GM18873 (cell line): ENCODE data around the gene ALX1.

Experiments
- ATAC-seq: cut with Tn5 transposase; IDR thresholded peaks from one replicate; pipeline ENCODE4 v1.9.1; 2021; ENCODE audit warnings: mild to moderate bottlenecking, moderate library complexity, moderate number of reproducible peaks; ENCODE audit not compliant: unreplicated experiment, low FRiP score

ALX1 gene

DNA sequence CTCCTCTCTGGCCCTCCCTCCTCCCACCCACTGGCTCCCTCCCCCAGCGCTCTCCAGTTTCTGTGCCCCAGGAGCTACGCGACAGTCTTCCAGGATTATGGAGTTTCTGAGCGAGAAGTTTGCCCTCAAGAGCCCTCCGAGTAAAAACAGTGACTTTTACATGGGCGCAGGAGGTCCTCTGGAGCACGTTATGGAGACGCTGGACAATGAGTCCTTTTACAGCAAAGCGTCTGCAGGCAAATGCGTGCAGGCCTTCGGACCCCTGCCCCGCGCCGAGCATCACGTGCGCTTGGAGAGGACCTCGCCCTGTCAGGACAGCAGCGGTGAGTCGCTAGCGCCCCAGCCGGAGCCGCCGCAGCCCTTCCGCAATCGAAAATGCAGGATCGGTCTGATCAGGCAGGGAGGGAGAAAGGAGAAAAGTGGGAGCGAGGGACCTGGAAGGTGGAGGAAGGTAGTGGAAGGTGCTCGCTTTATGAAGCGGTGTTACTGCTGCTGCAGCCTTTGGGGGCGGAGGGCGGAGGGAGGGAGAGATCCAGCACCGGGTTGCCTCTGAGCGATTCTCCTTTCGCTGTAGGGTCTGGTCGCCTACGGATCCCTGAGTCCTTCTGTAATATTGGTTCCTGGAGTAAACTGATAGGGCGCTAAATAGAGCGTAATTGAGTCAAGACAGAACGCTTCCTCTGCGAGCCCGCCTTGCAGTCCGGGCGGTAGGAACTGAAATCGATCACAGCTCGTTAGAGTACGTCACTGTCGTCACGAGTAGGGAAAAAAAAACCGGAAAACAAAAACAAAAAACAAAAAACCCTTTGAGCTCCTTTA is at the start of gene ALX1:
Gene ALX1 (plus strand): TSS at position 56 of the 819 bp plus-strand sequence. CDS start 42 bp downstream, at position 98.
- ATAC-seq = no peak

DNA sequence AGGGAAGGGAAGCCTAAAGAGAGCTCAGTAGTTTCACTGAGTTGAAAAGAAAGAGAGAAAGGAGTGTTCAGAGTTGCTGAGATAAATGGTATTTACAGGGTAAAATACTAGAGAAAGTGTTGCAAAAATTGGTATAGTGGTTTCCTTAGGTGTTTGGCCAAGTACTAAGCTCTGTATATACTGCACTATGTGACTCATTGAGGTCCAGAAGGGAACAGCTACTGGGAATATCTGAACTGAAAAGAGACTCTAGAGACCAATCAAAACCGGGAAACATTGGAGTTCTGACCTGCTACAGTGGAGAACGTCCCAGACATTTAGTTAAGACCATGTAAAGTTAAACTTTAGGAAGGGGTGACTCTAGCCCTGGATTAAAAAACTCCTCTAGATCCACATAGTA is 42.7 kb upstream of the ALX1 start:
- no peak for ATAC-seq

DNA sequence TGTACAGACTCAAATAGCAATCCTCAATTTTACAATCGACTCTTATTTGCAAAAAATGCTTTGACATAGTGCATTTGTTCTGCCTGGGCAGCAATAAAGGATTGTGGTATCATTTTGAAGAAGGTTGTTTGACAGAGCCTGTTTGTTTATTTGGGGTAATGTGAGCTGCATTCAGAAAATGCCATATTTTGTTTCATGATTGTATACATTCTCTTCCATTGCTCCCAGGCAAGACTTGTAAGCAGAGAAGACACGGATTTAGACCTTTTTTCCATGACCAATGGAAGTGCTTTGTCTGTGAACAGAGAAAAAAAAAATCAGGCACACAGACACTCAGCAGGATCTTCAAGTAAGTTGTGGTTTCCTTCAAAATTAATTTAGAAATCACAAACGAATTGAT is 35.5 kb upstream of the ALX1 start:
- ATAC-seq = no peak

DNA sequence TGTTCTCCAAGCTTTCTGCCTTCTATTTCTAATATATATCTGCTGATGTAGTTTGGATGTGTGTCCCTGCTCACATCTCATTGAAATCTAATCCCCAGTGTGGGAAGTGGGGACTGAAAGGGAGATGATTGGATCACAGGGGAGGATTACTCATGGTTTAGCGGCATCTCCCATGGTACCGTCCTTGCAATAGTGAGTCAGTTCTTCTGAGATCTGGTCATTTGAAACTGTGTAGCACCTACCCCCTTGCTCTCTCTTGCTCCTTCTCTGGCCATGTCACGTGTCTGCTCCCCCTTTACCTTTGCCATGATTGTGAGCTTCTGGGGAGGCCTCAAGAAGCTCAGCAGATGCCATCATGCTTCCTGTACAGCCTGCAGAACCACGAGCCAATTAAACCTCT is 26.2 kb upstream of the ALX1 start:
- no peak for ATAC-seq

DNA sequence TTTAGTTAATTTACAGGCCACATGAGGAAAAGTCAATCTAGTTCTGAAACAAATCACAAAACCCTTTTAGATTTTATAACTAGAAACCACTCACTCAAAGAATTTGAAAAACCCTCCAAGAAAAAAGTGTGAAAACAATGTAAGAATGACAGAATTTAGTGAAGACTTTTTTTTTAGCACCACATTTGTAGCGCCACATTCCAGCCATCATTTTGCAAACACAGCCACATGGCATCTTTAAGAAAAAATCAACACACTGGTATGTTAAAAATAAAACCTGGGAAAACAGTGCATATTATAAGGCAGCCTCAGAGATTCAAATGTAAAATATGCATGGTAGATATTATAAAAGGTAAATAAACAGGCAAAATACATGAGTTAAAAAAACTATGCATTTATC is 22.3 kb upstream of the ALX1 start:
- ATAC-seq = no peak

DNA sequence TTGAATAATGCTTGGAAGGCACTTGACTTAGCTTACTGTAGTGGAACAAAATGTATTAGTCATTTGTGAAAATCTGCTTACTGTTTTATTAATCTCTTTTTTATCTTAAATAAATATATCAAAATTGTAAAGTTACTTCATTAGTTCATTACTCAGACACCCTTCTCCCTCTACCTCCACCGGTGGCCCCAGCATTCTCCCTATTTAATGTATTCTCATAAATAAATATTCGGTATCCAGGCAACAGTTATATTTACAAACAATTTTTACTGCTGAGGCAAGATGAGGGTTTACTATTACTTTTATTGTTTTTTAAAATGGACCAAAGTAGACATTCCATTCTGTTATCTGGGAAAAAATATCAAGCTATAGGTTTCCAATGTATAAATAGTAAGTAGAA is 19.6 kb upstream of the ALX1 start:
- no peak for ATAC-seq

DNA sequence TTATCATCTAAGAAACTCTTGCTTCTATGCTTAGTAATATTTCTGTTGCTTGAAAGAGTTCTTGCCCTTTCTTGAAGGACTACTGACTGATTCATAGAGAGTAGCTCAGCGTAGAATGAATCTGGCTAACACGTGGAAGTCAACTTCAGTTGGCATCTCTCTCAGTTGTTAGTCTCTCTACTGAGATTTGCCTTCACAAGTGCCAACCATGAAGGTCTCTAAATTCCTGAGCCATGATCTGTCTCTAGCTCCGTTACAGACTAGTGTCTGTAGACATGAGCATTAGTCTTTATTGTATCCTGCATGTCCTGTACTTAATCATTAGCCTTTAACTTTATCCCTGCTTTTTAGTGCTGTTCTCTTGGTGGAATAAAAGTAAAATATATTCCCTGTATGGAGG is 19.1 kb upstream of the ALX1 start:
- no peak for ATAC-seq

DNA sequence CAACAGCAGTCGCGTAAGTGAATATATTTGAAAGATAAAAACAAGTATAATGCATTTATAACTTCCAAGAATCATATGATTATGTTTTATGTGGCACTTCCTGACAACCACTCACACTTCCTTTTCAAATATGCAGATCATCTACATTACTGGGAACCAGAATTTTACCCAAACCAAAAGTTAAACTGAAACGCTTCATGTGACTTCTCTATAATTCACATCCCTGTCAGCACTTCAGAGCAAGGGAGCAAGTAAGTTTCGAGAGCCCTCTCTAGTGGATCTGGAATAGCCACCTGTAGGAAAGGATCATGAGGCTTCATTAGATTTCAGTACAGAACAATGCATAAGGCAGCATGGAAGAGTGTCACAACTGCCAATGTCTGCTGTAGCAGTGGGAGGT is 13.7 kb upstream of the ALX1 start:
- no peak for ATAC-seq

DNA sequence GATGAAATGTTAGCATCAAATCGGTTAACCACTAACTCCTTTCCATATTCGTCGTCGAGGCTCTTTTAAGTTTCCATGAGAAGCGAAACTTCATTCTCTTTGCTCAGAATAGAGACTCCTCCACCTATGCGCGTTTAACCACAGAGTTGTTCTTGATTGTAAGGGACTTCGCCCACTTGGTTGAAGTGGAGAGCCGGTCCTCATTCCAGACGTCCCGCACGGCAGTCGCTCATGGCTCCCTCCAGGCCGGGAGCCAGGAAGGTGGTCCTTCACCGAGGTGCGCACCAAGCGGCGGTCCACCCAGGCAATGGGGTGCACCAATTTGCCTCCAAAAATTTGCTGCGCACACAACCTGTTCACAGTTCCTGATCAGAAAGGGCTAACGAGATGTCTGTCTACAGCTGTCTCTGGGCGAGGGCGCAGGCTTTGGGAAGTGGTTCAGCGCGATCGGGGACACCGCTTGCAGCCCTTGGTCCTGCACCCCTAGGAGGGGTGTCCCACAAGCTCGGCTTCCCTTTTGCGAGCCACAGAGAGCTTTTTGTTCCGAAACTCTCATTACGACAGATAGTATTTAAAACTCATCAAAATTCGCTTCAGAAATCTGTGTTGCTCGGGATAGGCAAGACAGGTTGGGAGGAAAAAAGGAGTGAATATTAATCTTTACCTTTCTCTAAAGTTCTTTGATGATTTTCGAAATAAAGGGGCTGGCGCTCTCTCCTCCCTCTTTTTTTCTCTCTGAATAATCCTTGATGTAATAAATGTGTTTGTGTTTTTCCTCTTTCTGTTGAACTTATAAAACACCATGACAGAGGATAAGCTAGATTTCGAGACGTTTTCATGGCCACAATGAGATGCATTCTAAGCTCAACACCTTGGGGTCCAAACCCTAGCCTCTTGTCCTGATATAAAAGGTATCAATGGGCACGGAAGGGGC is 6.4 kb upstream of the ALX1 start:
- no peak for ATAC-seq

DNA sequence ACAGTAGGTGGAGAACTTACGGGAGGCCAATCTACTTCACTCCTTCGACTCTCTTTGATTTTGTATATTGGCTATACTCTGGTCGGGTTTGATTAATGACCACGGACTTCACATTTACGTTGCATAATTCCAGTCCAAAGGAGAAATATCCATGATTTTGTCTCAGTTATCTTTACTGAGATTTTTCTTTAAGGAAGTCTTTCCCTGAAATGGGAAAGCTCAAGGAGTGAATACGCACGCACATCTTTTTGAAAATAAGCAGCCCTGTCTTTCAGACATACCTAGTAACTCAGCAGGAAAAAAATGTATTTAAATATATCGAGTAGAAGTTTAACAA is 5.7 kb upstream of the ALX1 start:
- ATAC-seq = no peak

DNA sequence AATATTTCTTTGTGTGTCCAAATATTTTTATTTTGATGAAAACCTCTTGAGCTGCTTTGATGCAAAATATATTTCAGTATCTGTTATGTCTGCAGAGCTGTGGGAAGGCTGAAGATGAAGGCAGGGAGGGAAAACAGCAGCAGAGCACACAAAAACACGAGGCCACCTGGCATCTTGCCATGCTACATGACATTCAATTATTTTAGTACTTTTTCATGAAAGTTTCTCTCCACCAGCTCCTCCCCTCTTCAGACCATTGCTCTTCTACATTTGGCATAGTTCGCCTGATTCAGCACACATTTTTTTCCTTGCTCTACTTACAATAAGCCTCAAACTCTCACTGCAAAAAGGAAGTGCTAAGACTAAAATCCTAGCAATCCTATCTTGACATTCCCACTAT is 4.6 kb upstream of the ALX1 start:
- no peak for ATAC-seq

DNA sequence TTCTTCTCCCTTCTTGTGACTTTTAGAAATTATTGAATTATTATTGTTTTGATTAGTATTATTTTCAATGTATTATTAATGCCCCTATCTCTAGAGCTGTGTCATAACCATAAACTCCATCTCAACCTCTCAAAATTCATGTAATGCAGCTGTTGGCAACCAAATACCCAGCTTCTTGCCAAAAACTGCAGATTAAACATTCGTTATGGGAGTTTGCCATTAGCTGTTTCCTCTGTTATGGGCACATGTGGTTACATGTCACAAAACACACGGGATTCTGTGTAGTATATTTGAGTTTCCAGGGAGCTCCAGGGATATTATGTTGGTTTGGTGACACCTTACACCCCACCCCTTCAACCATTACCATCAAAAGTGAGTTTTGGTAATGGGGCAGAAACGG is 2.8 kb upstream of the ALX1 start:
- no peak for ATAC-seq

DNA sequence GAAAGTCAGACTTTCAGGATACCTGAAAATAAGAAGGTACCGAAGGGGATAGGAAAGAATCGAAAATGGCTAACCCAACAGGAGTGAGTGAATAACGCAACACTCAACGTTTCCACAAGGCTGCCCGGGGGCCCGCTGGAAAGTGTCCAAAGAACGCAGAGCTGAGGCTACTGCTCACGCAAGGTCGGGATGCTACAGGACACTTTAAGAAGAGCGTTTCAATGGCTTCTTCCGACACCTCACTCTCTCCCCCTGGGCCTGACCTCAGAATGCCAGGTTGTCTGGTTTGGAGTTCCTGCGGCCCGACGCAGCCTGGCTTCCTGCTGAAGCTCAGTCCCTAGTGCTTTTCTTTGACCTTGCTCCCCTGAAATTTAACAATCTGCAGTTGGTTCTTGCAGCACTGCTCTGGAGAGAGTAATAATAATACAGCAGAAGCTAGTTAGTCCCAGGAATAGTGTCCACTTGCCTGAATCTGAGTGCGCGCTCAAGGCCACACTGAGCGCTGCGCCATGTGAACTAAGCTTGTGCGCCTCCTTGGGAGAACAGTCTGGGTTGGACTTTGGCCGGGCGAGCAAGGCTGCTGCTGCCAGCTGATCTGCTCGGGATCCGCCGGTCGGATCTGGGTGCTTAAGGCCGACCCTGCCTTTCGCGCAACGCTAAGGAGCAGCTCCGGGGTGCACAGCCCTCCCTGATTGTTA is 2.0 kb upstream of the ALX1 start:
- ATAC-seq = no peak

DNA sequence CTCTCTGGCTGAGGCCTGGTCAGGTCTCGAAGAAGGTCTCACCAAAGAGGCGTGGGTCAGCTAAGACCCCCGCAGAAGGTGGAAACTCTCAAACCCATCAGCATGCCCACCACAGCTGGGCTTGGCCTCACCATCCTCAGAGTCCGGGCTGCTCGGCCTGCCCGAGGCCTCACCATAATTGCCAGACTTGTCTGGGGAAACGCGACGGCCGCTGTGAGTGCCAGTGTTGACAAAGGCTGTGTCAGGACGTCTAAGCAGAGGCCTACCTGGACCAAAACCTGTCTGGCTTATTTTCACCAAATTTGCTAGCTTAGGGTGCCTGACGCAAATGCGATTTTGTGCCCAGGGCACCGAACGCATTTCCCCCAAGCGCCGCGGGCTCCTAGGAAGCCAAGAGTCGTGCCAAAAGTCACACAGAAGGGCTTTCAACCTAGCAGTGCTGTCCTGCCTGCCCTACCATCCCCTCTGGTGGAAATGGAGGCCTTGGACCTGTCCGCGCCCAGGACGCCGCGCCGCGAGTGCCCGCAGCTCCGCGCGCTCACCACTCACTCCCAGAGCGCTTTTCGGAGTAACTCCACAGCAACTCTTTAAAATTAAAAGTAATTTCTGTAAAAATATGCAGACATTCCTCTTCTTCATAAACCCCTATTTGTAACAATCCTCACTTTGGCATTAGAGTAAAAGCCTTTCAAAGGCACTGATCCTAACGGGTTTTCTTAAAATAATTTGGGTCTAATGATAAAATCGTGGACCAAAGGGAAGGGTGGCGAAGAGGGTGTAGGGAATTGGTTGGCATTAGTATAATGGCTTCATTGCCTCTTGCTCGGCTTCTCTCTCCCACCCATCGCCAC is 1.2 kb upstream of the ALX1 start:
- no peak for ATAC-seq

DNA sequence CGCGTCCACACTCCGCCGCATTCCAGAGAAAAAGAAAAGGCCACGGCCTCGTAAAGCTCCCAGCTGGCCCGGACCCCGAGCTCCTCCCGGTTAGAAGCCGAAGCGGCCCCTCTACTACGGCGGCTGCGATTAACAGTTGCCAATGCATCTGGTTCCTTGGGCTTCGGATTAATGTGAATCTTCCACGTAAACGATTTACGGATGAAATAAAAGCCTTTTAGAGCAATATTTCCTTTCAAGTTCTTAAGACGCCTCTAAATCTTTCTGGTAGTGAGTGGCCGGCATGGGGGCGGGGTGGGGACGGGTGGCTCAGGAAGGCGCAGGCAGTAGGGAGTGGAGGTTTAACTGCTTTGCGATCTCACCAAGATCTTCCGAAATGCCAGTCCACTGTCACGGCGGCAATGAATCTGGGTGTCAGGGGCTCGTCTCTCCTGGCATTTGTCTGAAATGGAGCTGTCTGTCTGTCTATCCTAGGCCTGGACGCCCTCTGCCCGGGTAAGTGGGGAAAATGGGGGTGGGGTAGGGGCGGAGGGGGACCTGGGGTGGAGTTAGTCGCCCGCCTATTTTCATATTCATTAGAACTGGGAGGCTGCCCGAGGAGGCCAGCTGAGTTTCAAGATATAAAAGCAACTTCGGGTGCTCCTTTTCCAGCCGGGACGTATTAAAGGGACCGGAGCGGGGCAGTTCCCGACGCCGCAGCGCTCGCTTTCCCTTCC is 413 bp upstream of the ALX1 start:
- no peak for ATAC-seq

DNA sequence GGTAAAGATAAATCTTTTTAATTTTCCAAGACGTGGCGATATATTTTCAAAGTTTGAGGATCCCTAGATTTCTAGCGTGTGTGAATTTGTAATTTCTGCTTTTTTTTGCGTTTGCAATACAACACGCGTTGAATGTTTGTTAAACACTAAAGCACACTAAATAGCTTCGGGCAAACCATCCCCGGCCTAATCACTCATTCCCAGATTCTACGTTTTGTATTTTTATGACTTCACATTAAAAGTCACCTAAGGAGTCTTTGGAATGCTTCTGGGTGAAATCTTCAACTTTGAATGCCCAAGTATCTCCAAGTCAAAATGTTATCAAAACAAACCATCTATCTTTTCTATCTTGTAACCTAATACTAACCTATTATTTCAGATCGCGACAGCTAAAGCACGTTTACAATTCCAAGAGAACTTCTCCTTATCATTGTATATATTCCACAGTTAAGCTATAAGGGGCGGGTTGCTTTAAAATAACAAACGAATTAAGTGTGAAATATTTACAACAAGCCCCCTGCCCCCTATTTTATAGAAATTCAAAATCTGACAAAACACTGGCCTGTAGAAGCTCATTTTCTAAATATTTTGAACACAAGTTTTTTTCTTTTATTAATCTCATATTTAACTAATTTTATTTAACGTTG is 1.1 kb downstream of the ALX1 start:
- no peak for ATAC-seq

DNA sequence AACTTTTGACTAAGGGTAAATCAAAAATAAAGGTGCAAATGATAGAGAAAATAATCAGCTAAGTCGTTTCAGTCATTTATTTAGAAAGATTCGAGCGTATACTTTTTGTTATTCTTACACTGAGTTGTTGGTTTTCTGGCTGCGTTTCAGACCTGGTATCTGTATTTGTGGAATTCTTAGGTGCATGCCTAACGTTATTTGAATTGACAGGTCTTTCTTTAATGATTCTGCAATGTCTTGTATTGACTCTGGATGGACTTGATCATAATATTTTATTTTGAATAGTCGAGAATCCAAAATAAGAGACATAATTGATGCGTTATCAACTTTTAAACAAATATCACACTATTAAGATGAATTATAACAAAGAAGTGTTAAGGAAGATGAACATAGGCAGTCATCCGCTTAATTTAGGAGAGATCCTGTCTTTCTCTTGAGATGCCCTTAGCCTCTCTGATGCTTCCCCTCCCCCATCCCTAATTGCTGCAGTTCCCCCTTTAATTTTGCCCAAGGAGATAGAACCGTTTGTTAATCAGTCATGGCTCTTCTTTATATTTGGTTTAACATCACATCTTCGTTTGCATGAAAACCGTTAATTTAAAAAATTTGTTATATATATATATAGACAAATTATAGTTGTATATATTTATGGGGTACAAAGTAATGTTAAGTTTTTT is 1.8 kb downstream of the ALX1 start:
- ATAC-seq = no peak

DNA sequence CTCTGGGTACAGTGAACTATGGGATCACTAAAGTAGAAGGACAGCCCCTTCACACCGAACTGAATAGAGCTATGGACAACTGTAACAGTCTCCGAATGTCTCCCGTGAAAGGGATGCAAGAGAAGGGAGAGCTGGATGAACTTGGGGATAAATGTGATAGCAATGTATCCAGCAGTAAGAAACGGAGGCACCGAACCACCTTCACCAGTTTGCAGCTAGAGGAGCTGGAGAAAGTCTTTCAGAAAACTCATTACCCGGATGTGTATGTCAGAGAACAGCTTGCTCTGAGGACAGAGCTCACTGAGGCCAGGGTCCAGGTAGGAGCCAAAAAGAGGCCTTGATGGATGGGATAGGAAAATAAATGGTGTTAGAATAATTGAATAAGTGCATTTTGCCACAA is 3.5 kb downstream of the ALX1 start:
- no peak for ATAC-seq

DNA sequence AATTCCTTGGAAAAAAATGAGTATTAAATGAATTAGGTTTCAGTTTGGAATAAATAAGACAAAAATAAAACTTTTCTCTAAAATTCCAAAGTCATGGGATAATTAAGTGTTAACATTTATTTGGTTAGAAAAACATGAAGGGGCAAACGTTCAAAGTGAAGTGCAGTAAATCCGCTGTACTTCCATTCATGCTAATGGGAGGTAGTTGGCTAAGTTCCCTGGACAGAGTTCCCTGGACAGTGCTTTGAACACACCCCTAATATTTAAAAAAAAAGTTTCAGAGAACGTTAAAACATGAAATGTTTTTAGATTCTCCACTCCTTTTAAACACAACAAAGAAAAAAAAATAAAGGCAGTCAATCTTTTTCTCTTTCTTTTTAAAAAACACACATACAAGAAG is 16.3 kb downstream of the ALX1 start:
- no peak for ATAC-seq
